Smooth muscle cell (in vitro differentiated cells): ENCODE data around the gene STK36. TPM values are rescaled to one million over a fixed set of nuclear protein-coding genes. Genes with fewer than 3 reads are reported as not detected.
A peak's percentile ranks its signal among the peaks of the same experiment; 100 is the strongest.

Source experiments
- DNase-seq: peaks from one replicate; lab custom pipeline; 2025; ENCODE audit not compliant: unreplicated experiment; lab: John Stamatoyannopoulos, UW
- H2AFZ ChIP-seq: fragments of 200-600 bp; sonication (generic); 2 replicates; pipeline ENCODE4 v1.6.0; 2016; ENCODE audit warnings: antibody characterized with exemption, low read depth, mild to moderate bottlenecking
- H3F3A ChIP-seq: fragments of 200-600 bp; sonication (generic); 2 replicates; pipeline ENCODE4 v1.6.0; 2017; ENCODE audit warnings: antibody characterized with exemption, low read depth
- H3K27ac ChIP-seq: fragments of 200-600 bp; sonication (generic); 2 replicates; pipeline ENCODE4 v1.5.1; 2016; ENCODE audit warnings: low read depth, mild to moderate bottlenecking
- H3K27me3 ChIP-seq: fragments of 200-600 bp; sonication (generic); 2 replicates; pipeline ENCODE4 v1.6.1; 2016; ENCODE audit warnings: low read depth, mild to moderate bottlenecking
- H3K36me3 ChIP-seq: fragments of 200-600 bp; sonication (generic); 2 replicates; pipeline ENCODE4 v1.5.1; 2016; ENCODE audit warnings: low read depth
- H3K4me1 ChIP-seq: fragments of 200-600 bp; sonication (generic); 2 replicates; pipeline ENCODE4 v1.5.1; 2016; ENCODE audit warnings: low read depth
- H3K4me2 ChIP-seq: fragments of 200-600 bp; sonication (generic); 2 replicates; pipeline ENCODE4 v1.6.0; 2016; ENCODE audit warnings: mild to moderate bottlenecking
- H3K4me3 ChIP-seq: fragments of 200-600 bp; sonication (generic); 2 replicates; pipeline ENCODE4 v1.5.1; 2016; ENCODE audit warnings: mild to moderate bottlenecking
- H3K79me2 ChIP-seq: fragments of 200-600 bp; sonication (generic); 2 replicates; pipeline ENCODE4 v1.6.0; 2016; ENCODE audit warnings: low read depth, mild to moderate bottlenecking
- H3K9ac ChIP-seq: fragments of 200-600 bp; sonication (generic); 2 replicates; pipeline ENCODE4 v1.6.0; 2016; ENCODE audit warnings: low read depth
- H3K9me3 ChIP-seq: fragments of 200-600 bp; sonication (generic); replicated peaks from 2 replicates; pipeline ENCODE4 v1.5.1; 2016; ENCODE audit warnings: low read depth
- H4K20me1 ChIP-seq: fragments of 200-600 bp; sonication (generic); 2 replicates; pipeline ENCODE4 v1.6.0; 2016; ENCODE audit warnings: low read depth
- CTCF ChIP-seq: fragments of 200-600 bp; sonication (generic); IDR thresholded peaks from 2 replicates; pipeline ENCODE4 v1.5.1; 2017; ENCODE audit warnings: borderline replicate concordance, mild to moderate bottlenecking, antibody characterized with exemption; ENCODE audit not compliant: insufficient read depth, poor library complexity, severe bottlenecking
- WGBS: methylation state at CpG from one replicate; pipeline ENCODE4 v1.1.7; 2016; ENCODE audit warnings: low lambda C conversion rate; 5-methylcytosine and 5-hydroxymethylcytosine counted together
- polyA plus RNA-seq: library from polyadenylated mRNA; unstranded; fragments of >200 nt; fragmentation: Nextera tagmentation; extraction: Ambion mirVana; gene quantifications from 2 replicates; pipeline ENCODE4 v1.2.1, GENCODE V29; 2016
- total RNA-seq: library from RNA; depleted of rRNA; stranded (reverse); fragments of >200 nt; gene quantifications from 2 replicates; pipeline ENCODE4 v1.2.3, GENCODE V29; 2014

Gene STK36
- total and polyA plus RNA-seq, 2 experiments from 2014 or later, result 18.8 to 22.7 TPM

GRCh38 chr2:218659988-218660358, 11.9 kb upstream of the STK36 start:
- TF ChIP-seq CTCF, result no peak
- DNase-seq, result no peak
- Histone ChIP-seq H3K4me2 (peak overlapping the region; percentile 83), H3K9ac (no peak overlapping the region), H3K27me3 (no peaks in the 10 kb centered on the region), H3K36me3 (no peaks in the 10 kb centered on the region), H3F3A (peaks cover 3% of the 10 kb centered on the region), H3K9me3 (no peaks in the 10 kb centered on the region), H3K4me1 (peaks cover 6% of the 10 kb centered on the region), H4K20me1 (no peaks in the 10 kb centered on the region), H3K4me3 (peak overlapping the region; percentile 88), H3K27ac (no peak overlapping the region), H2AFZ (peak overlapping the region; percentile 92), H3K79me2 (peaks cover 8% of the 10 kb centered on the region)
- WGBS, result 27% methylated on average over 8 of the region's 8 CpGs

GRCh38 chr2:218662377-218662776, 9.5 kb upstream of the STK36 start:
- no peak overlapping the region for H3K4me3 ChIP-seq
- WGBS, result 94% methylated on average over 7 of the region's 7 CpGs
- H3F3A ChIP-seq, result peaks cover 3% of the 10 kb centered on the region
- H3K27ac ChIP-seq, result no peak overlapping the region
- DNase-seq, result no peak
- peaks cover 5% of the 10 kb centered on the region for H3K36me3 ChIP-seq
- peaks cover 5% of the 10 kb centered on the region for H3K79me2 ChIP-seq
- no peaks in the 10 kb centered on the region for H4K20me1 ChIP-seq
- H2AFZ ChIP-seq, result no peak overlapping the region
- H3K9me3 ChIP-seq, result no peaks in the 10 kb centered on the region
- no peaks in the 10 kb centered on the region for H3K27me3 ChIP-seq
- no peak overlapping the region for H3K4me2 ChIP-seq
- no peak for TF ChIP-seq CTCF
- peaks cover 6% of the 10 kb centered on the region for H3K4me1 ChIP-seq
- no peak overlapping the region for H3K9ac ChIP-seq

- no peak for TF ChIP-seq CTCF
- Histone ChIP-seq H3K4me3 (no peak overlapping the region), H3K36me3 (peaks cover 5% of the 10 kb centered on the region), H3K4me1 (peaks cover 6% of the 10 kb centered on the region), H3K27ac (no peak overlapping the region), H3K4me2 (no peak overlapping the region), H3K79me2 (peaks cover 4% of the 10 kb centered on the region), H3K9ac (no peak overlapping the region), H3K27me3 (no peaks in the 10 kb centered on the region), H3F3A (peaks cover 3% of the 10 kb centered on the region), H4K20me1 (no peaks in the 10 kb centered on the region), H2AFZ (no peak overlapping the region), H3K9me3 (no peaks in the 10 kb centered on the region)
- DNase-seq, result no peak
- 96% methylated on average over 10 of the region's 10 CpGs for WGBS
These were observed 9.1 kb upstream of the STK36 start for GRCh38 chr2:218662827-218663226.

GRCh38 chr2:218663901-218664300, 8.0 kb upstream of the STK36 start:
- WGBS, result 98% methylated on average over 15 of the region's 15 CpGs
- Histone ChIP-seq H3K4me3 (no peak overlapping the region), H3K36me3 (peaks cover 5% of the 10 kb centered on the region)

More at GRCh38 chr2:218663901-218664300, 8.0 kb upstream of the STK36 start:
- Histone ChIP-seq H3F3A (peaks cover 3% of the 10 kb centered on the region), H4K20me1 (no peaks in the 10 kb centered on the region), H3K9ac (no peak overlapping the region), H3K4me1 (peaks cover 6% of the 10 kb centered on the region), H3K27ac (no peak overlapping the region), H2AFZ (no peak overlapping the region), H3K4me2 (no peak overlapping the region), H3K27me3 (no peaks in the 10 kb centered on the region), H3K9me3 (no peaks in the 10 kb centered on the region), H3K79me2 (peaks cover under 1% of the 10 kb centered on the region)
- no peak for TF ChIP-seq CTCF
- no peak for DNase-seq
